Esophagus squamous epithelium (tissue), 4 donors: ENCODE data around the gene CELF1.

ENCODE experiments used
- POLR2A ChIP-seq, 4 donors: fragments of 450-650 bp; IDR thresholded peaks; one replicate each; pipeline ENCODE4 v1.6.1; 2017; ENCODE audit warnings: antibody characterized with exemption in 4 of 4, mild to moderate bottlenecking in 4 of 4, moderate library complexity in 3 of 4
- TF ChIP-seq, protein P1 (sequence below), 6 experiments: fragments of 450-650 bp in 4 of 6; fragments of 200-600 bp in 2 of 6; sonication (generic) in 2 of 6; IDR thresholded peaks; one replicate each; pipeline ENCODE4 v1.5.1; 2016 to 2019; ENCODE audit warnings: antibody characterized with exemption in 6 of 6, mild to moderate bottlenecking in 4 of 6, moderate library complexity in 4 of 6

DNA sequence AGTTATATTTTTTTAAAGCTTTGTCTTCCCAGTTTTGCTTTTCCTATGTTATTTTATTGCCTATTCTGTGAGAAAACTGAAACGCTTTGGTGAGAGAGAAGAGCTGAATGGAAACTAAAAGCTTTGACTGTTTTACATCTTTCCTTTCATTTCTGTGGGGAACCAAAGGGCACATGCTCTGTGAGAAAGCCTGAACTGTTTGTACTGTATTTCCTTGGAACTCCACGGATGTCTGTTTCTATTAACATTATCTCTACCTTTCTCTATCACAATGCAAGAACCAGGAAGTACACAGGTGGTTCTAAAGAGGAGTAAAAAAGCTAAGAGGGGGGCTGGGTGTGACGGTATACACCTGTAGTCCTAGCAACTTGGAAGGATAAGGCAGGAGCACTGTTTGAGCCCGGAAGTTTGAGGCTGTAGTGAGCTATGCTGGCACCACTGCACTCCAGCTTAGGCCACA lies 43.8 kb downstream of the CELF1 start:
- TF ChIP-seq, protein P1, sequence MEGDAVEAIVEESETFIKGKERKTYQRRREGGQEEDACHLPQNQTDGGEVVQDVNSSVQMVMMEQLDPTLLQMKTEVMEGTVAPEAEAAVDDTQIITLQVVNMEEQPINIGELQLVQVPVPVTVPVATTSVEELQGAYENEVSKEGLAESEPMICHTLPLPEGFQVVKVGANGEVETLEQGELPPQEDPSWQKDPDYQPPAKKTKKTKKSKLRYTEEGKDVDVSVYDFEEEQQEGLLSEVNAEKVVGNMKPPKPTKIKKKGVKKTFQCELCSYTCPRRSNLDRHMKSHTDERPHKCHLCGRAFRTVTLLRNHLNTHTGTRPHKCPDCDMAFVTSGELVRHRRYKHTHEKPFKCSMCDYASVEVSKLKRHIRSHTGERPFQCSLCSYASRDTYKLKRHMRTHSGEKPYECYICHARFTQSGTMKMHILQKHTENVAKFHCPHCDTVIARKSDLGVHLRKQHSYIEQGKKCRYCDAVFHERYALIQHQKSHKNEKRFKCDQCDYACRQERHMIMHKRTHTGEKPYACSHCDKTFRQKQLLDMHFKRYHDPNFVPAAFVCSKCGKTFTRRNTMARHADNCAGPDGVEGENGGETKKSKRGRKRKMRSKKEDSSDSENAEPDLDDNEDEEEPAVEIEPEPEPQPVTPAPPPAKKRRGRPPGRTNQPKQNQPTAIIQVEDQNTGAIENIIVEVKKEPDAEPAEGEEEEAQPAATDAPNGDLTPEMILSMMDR (IDR thresholded peaks at IDR 0.05): no peak
- TF ChIP-seq POLR2A (IDR thresholded peaks at IDR 0.05): no peak
